GM19395 (cell line): Measurements from ENCODE around the gene TCERG1L.

Experiments
- ATAC-seq: cut with Tn5 transposase; IDR thresholded peaks from one replicate; pipeline ENCODE4 v1.9.1; 2021; ENCODE audit warnings: mild to moderate bottlenecking, moderate library complexity; ENCODE audit not compliant: unreplicated experiment

TCERG1L gene

DNA sequence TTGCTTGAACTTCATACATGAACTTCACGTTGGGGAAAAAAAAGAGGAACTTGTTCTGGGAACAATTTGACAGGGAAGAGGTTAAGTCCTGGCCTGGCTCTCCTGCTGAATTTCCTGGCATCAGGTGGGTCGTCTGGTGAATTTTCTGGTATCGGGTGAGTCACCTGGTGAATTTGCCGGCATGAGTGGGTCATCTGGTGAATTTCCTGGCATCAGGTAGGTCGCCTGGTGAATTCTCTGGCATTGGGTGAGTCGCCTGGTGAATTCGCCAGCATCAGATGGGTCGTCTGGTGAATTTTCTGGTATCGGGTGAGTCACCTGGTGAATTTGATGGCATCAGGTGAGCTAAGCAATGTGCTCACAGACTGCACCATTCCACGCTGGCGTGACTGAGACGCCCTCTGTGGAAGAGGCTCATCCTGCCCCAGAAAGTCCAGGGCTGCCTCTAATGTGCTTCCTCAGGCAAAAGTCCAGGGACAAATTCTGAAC lies 255.4 kb downstream of the TCERG1L start:
- no peak for ATAC-seq

DNA sequence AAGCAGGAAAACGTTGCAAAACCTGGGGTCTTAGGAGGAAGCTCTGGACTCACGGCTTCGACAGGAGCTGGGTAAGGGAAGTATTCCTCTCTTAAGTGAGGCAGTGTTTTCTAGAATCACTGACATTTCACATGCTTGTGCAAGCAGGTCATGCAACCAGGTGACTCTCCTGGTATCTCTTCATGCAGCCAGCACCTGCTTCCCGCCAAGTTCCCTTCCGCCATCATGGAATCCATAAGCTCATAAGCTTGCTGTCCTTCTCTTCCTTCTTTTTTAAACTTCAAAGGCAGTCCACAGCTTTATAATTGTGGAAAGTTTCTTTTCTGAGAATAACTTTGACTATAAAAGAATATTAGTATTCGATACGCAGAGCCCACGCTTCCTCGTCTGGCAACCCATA lies 256.1 kb downstream of the TCERG1L start:
- no peak for ATAC-seq

DNA sequence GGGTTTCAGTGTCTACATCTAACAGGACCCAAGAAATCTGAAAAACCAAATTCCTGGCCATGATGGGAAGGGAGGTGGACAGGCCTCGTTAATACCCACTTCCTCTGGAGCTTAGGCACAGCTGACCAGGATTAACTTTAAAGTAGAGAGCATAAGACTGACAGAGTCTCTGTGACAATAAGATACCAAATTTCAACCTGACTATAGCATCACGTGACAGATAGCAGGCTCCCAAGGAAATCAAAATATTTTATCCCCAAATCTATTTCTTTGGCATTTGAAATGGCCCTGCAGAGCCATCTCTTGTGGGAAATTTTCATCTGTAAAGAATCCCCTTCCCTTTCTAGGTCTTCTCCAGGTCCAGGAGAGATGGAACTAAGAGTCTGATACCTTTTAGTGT lies 258.3 kb downstream of the TCERG1L start:
- ATAC-seq: no peak

DNA sequence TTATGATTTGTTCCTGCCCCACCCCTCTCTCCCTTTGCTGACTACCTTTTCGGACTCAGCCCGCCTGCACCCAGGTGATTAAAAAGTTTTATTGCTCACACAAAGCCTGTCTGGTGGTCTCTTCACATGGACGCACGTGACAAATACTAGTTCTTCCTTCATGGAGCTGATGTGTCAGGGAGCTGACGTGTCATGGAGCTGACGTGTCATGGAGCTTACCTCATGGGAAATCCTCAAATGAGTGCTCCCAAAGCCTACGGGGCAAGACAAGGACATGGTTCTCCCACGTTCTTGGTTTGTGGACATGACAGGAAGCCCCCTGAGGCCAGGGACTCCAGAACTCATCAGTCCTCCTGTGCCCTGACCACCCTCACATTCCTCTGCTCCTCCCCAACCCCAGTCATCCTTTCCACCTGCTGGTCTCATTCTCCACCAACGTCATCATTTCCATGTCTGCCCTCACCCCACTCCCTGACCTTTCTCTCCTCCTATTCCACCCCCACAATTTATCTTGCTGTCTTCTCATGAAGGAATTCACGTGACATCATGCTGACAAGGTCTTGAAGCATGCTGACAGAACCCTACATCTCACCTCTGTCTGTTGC lies 261.3 kb downstream of the TCERG1L start:
- ATAC-seq: no peak

DNA sequence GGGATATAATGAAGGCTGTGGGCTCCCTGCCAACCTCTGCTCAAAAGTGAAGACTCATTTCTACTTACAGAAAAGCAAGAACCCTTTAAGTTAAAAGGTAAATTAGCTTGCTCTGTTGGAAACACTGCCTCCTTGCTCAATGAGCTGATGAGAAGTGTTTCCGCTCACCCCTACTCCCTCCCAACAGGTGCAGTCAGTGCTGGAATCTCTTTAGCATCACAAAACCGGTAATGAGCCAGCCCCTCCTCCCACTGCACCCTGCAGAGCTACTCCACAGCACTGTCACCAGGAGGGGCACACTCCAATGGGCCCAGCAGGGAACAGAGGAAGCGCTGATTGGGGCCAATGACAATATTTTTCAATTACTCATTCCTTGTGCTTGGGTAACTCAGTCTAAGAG lies 262.5 kb downstream of the TCERG1L start:
- ATAC-seq: no peak

DNA sequence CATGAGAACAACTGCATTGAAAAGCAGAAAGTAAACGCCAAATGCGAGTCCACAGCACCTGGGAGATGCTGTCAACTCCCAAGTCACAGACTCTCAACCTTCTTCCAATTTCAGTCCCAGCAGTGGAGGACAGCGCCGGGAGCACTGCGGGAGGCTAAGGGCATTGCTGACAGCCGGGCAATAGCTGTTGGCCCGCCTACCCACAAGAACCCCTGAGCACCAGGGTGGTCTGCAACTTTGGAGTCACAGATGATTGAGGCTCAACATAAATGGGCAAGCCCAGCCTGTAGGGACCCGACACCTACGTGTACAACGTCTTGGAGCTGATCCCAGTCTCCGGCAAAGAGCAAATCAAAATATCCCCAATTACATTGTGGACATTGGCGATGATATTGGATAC lies 262.9 kb downstream of the TCERG1L start:
- ATAC-seq: no peak

DNA sequence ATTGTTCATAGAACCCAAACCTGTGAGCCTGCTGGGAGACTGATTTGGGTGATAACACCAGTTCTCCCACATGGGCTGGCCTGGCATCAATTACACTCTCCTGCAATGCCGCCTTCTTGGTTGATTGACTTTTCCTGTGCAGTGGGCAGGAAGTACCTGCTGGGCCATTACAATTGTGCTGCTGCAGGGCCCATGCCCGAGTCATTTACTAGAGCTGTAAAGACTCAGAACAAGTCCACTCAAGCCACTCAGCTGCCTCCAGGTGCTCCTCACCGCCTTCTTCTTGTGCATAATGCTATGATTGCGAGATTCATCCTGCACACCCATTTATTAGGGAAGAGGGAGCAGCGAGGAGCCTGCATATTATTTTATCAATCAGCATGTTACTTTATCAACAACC lies 264.0 kb downstream of the TCERG1L start:
- ATAC-seq: no peak

DNA sequence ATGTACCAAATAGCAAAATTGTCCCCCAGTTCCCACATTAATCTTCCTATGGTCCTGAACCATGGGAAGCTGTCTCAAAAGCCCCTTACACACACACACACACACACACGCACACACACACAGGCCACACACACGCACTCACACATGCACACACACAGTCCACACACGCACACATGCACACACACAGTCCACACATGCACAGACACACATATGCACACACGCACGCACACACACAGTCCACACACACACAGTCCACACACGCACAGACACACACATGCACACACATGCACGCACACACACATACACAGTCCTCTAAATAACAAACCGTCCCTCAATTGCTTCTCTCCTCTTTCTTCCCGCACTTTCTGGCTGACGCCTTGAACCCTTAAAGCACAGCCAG lies 265.3 kb downstream of the TCERG1L start:
- no peak for ATAC-seq

DNA sequence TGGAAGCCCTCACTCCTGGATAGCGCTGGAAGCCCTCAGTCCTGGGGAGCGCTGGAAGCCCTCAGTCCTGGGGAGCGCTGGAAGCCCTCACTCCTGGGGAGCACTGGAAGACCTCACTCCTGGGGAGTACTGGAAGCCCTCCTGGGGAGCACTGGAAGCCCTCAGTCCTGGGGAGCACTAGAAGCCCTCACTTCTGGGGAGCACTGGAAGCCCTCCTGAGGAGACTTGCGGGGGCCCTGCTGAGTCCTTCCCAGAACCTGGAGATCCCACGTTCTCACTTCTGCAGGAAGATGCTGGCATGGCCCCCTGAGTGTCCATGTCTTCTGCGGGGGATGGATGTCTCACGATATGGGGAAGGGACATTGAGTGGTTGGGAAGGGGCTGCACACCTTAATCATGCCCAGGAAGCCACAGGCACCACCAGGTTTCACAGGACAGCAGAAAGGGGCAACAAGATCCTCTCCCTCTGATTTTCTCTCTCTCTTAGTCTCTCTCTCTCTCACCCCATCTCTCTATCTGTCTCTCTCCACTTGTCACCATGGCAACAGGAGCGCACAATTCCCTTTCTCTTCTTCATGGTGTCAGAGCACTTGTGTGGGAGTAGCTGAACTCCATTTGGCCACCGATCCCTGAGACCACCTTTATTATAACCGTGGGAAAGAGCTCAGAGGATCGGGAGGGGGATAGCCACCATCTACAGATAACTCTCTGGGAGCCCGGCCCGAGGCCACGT lies 267.0 kb downstream of the TCERG1L start:
- no peak for ATAC-seq

DNA sequence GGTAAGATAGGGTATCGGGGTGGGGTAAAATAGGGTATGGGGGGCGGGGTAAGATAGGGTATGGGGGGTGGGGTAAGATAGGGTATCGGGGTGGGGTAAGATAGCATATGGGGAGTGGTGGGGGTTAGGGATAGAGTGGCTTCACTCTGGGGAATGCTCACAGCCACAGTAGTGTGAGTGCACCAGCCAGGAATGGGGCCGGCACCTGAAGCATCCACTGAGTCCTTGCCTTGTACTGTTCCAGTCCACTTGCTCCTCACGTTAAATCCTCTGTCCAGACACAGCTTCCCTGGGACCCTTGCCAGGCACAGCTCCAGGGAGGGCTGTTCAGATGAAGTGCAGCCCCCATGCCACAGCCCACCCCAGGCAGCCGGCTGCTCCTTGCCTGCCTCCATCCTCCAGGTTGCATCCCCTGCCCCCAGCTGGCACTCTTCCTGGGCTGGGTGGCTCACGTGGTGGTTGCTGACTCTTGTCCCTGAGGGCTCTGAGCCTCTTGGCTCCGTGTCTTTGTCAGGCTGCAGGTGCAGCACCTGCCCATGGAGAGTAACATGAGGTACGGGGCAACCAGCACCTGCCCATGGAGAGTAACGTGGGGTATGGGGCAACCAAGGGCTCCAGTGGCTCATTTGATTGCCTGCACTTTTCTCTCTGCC lies 268.4 kb downstream of the TCERG1L start:
- no peak for ATAC-seq
